Measurements from ENCODE around the gene TNK2.

DNA sequence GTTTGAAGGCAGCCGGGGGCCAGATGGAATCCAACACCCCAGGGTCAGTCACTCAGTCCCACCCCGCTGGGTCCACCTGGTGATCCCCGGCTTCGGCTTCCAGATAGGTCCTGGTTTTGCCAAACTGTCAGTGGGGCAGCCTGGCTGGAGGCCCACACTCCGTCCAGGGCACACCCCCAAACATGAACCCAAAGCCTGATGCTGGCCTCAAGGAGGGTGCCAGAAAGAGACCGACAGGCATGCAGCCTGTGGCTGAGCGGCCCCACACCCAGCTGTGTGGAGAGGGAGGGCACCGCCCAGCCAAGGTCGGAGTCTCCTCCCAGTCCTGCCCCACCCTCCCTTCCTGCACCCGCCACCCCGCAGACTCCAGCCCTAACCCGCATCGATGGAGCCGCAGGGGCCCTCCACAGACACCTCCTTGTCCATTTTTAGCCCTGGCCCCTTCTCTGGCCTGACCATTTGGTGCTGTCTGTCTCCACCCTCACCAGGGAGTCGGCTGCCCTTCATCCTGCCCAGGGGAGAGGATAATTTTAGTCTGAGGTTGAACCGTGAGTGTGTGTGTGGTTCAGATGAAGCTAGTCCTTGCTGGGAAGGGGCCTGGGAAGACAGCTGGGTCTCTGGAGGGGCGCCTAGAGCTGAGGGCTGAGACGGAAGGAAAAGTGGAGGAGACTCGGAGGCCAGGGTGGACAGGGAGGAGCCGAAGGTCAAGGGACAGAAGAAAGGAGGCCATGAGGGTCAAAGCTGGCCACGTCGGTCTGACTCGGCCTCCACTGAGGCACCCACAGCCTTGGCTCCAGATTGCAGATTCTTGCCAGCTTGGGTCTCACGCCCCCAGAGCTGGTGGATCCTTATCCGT, 23.1 kb downstream of the TNK2 start:
- TF ChIP-seq, protein P1, sequence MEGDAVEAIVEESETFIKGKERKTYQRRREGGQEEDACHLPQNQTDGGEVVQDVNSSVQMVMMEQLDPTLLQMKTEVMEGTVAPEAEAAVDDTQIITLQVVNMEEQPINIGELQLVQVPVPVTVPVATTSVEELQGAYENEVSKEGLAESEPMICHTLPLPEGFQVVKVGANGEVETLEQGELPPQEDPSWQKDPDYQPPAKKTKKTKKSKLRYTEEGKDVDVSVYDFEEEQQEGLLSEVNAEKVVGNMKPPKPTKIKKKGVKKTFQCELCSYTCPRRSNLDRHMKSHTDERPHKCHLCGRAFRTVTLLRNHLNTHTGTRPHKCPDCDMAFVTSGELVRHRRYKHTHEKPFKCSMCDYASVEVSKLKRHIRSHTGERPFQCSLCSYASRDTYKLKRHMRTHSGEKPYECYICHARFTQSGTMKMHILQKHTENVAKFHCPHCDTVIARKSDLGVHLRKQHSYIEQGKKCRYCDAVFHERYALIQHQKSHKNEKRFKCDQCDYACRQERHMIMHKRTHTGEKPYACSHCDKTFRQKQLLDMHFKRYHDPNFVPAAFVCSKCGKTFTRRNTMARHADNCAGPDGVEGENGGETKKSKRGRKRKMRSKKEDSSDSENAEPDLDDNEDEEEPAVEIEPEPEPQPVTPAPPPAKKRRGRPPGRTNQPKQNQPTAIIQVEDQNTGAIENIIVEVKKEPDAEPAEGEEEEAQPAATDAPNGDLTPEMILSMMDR (IDR thresholded peaks at IDR 0.05; ENCODE audit: control extremely low read depth in 1 of 3, insufficient read depth in 1 of 3, low read depth in 1 of 3, low read length in 3 of 3), result no peak
- no peak for TF ChIP-seq EGR1 (IDR thresholded peaks at IDR 0.05; ENCODE audit: borderline replicate concordance, low read depth, low read length)
- no peak for TF ChIP-seq SRF (IDR thresholded peaks at IDR 0.05; ENCODE audit: low read depth, low read length)
- no peak for TF ChIP-seq EZH2 (IDR thresholded peaks at IDR 0.05; ENCODE audit: low read depth, low read length, severe bottlenecking)
